ENCODE results near the gene MAP1LC3B2.

MAP1LC3B2 gene

GRCh38 chr12:116616536-116617248 is 57.5 kb downstream of the MAP1LC3B2 start:
- no peak for DNase-seq

GRCh38 chr12:116619246-116619645 is 60.1 kb downstream of the MAP1LC3B2 start:
- no peak for DNase-seq

DNA sequence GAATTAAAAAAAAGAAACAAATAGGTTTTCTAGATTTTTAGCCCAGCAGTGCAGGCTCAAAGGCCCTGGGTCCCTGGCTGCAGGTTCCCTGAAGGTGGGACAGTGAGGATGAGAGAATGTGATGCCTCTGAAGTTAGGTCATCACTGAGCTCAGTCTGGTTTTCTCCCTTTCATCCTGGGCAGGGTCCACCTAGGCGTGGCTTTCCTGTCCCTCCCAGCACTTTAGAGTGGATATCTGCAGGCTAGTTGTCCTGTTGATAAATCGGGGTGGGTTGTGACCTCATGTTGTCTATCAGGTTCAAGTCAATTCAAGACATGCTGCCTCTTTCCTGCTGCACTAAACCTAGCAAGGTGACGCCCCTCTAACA is 60.9 kb downstream of the MAP1LC3B2 start:
- DNase-seq: no peak

DNA sequence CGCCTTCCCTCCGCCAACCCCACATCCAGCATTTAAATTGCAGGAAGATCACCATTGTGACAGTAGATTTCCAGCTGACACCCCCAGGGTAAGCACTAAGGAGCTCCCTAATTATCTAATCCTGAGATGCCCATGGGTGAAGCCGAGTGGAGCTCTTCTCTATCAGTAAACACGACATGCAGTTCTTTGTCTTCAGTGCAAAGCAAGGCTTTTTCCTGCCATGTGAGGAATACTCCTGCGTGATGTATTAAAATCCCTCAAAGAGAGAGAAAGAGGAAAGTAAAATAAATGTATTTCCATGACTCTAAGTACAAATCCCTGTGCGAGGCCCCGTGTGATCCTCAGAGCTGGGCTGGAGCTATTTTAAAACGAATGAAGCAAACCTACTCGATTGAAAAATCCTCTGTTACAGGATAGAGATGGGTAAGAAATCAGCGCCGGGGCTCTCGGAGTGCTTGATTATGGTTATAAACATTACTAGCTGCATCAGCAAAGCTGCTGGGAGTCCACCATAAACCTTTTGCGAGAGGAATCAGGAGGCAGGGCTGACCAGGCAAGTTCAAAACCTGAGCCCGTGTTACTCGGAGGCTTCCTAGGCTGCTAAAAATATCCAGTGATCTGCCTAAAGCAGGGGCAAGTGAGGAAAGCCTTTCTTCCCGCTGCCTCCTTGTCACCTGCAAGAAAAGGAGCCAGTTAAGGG is 61.5 kb downstream of the MAP1LC3B2 start:
- DNase-seq: no peak

- no peak for DNase-seq
Observed at GRCh38 chr12:116621194-116621593, 62.0 kb downstream of the MAP1LC3B2 start.

DNA sequence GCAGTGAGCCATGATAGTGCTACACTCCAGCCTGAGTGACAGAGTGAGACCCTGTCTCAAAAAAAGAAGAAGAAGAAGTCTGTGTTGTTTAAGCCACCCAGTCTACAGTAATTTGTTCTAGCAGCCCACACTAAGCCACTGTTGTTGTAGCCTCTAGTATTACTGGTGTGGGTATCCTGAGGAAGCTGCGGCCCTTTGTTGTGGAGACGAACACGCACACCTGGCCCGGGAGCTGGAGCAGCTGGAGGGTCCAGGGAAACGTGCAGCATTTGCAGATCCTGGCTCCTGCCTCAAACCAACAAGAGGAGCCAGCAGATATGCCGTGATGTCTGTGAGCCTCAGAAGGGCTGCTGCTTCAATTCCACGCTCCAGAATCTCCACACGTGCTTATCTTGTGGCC is 65.3 kb downstream of the MAP1LC3B2 start:
- DNase-seq: no peak

DNA sequence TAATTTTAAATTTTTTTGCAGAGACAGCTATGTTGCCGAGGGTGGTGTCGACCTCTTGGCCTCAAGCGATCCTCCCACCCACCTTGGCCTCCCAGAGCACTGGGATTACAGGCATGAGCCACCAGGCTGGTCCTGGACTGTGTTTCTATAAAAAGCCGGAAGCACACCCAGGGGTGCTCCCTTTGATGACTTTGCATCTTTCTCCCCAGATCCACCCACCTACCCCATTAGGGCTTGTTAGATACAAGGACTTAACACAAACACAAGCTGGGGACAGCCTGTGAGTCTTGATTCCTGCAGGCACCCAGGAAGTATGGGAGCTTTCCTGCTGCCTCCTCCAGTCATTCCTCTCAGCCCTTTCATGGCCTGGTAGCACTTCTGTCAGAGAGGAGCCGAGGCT is 67.0 kb downstream of the MAP1LC3B2 start:
- no peak for DNase-seq
